Measurements from ENCODE around the gene TMEM163. TPM values are rescaled to one million over a fixed set of nuclear protein-coding genes. Genes with fewer than 3 reads are reported as not detected.

Gene TMEM163
- total and polyA plus RNA-seq, 2 of the 13 experiments (the other 11 are each of a cell fraction or from before 2014, with no cell fraction given): 0.05 TPM; not detected in 1

DNA sequence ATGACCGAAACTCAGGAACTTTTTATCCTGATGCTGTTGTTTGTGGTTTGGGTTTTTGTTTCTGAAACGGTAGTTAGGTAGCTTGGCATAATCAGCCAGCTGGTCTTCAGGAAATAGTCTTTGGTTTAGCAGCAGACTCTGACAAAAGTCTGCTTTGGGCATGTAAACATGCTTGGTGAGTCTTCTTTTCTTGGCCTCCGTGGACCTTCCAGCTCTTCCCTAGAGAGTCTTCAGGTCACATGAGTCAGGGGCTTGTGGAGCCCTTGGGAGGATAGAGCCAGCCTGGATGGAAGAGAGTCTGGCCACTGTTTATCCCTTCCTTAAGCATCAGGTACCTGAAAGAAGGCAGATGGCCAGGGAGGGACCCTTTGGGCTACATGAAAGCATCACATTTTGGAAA, 310.4 kb downstream of the TMEM163 start:
- 81% methylated on average over 3 of the region's 3 CpGs for WGBS (ENCODE audit: low lambda C conversion rate)
- no TSS peak for BruUV-seq (replicated peaks)
- H3K79me2 ChIP-seq (ENCODE audit: insufficient read depth, low read length): peaks cover 13% of the 10 kb centered on the region
- intact Hi-C loops (cut with micrococcal nuclease; ENCODE audit: unreplicated experiment): no loop called here
- TF ChIP-seq EHMT2 (IDR thresholded peaks at IDR 0.05; ENCODE audit: borderline replicate concordance, low read depth, low read length): no peak
- no peak for TF ChIP-seq SIN3B (IDR thresholded peaks at IDR 0.05; ENCODE audit: low read length)
- TF ChIP-seq SMYD3 (CRISPR knock-in tag; IDR thresholded peaks at IDR 0.05): no peak
- TF ChIP-seq ZBTB3 (CRISPR knock-in tag; IDR thresholded peaks at IDR 0.05; ENCODE audit: borderline replicate concordance, low read depth): no peak
- TF ChIP-seq, protein P1, sequence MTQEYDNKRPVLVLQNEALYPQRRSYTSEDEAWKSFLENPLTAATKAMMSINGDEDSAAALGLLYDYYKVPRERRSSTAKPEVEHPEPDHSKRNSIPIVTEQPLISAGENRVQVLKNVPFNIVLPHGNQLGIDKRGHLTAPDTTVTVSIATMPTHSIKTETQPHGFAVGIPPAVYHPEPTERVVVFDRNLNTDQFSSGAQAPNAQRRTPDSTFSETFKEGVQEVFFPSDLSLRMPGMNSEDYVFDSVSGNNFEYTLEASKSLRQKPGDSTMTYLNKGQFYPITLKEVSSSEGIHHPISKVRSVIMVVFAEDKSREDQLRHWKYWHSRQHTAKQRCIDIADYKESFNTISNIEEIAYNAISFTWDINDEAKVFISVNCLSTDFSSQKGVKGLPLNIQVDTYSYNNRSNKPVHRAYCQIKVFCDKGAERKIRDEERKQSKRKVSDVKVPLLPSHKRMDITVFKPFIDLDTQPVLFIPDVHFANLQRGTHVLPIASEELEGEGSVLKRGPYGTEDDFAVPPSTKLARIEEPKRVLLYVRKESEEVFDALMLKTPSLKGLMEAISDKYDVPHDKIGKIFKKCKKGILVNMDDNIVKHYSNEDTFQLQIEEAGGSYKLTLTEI (CRISPR knock-in tag; conservative IDR thresholded peaks at IDR 0.05): no peak
- TF ChIP-seq SMAD3 (CRISPR knock-in tag; IDR thresholded peaks at IDR 0.05): no peak
- no peak for TF ChIP-seq ADNP (CRISPR knock-in tag; IDR thresholded peaks at IDR 0.05)
- ATAC-seq (no peak), FAIRE-seq (no peak), DNase-seq (ENCODE audit: low spot score) (no peak)
- CTCF ChIA-PET (ENCODE audit: low intra/inter-chr PET ratio, low total read pairs): no interaction called here
- in situ Hi-C loops (cut with HindIII; ENCODE audit: extremely low pct_ligation_motif_present, low pct_unique_long_range_greater_than_20kb): no loop called here
- peaks cover 26% of the 10 kb centered on the region for H3K4me1 ChIP-seq (ENCODE audit: insufficient read depth, low read length)
- no peak overlapping the region for H3K27ac ChIP-seq (ENCODE audit: extremely low read length, insufficient read depth, low read length)
- POLR2A ChIA-PET: no interaction called here
- no peak overlapping the region for H3K4me2 ChIP-seq (ENCODE audit: low read depth, low read length)
- H3K4me3 ChIP-seq (replicated peaks in 1 of 3; ENCODE audit: insufficient read depth in 1 of 3, low read depth in 2 of 3, low read length in 3 of 3): no peak overlapping the region
- no peak overlapping the region for H2AFZ ChIP-seq (ENCODE audit: low read length)
- H4K20me1 ChIP-seq (ENCODE audit: insufficient read depth, low read length): no peaks in the 10 kb centered on the region
- no peaks in the 10 kb centered on the region for H3K9me3 ChIP-seq (ENCODE audit: low read length)
- H3K9ac ChIP-seq (ENCODE audit: insufficient read depth, low read depth, low read length): no peak overlapping the region
- no peaks in the 10 kb centered on the region for H3K27me3 ChIP-seq (ENCODE audit: control insufficient read depth in 1 of 2, insufficient read depth in 2 of 2, low read length in 2 of 2)
- H3K36me3 ChIP-seq (replicated peaks in 1 of 2; ENCODE audit: control insufficient read depth in 1 of 2, insufficient read depth in 2 of 2, low read length in 2 of 2): peaks cover 7 to 39% of the 10 kb centered on the region in 2 experiments

Measured in HepG2 (cell line).